Measurements from ENCODE around the gene DIS3L2. TPM values are rescaled to one million over a fixed set of nuclear protein-coding genes. Genes with fewer than 3 reads are reported as not detected.

The DIS3L2 gene
- total RNA-seq, 1 experiment from 2014 or later, result 39.1 TPM

DNA sequence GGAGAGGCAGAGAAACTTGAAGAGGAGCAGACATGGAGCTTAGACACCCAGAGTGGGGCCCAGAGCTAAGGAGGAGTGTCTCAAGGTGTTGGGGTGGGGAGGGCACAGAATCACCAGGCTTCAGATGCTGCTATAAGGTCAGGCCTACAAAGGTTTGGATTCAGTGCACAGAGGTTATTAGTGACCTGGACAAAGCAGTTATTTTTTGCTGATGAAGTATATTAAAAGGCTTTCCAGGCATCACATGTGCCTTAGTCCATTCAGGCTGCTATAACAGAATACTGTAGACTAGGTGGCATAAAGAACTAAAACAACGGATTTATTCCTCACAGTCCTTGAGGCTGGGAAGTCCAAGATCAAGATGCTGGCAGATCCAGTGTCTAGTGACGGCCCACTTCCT, 271.4 kb downstream of the DIS3L2 start:
- Histone ChIP-seq H3K36me3 (ENCODE audit: low read depth) (no peaks in the 10 kb centered on the region), H3K4me2 (no peak overlapping the region), H4K20me1 (ENCODE audit: insufficient read depth) (no peaks in the 10 kb centered on the region), H3K4me1 (replicated peaks; ENCODE audit: insufficient read depth) (peaks cover 39% of the 10 kb centered on the region), H3K27ac (no peak overlapping the region), H3K9me3 (ENCODE audit: insufficient read depth, low read depth) (no peaks in the 10 kb centered on the region), H3K9me2 (ENCODE audit: insufficient read depth) (no peaks in the 10 kb centered on the region), H3K4me3 (no peak overlapping the region), H2AFZ (no peak overlapping the region), H3F3A (ENCODE audit: insufficient read depth, low read depth) (peaks cover 13% of the 10 kb centered on the region), H3K27me3 (ENCODE audit: insufficient read depth, low read depth) (no peaks in the 10 kb centered on the region), H3K79me2 (ENCODE audit: low read depth) (no peaks in the 10 kb centered on the region; the same call in 1 of the 2 replicates)
- POLR2A ChIA-PET (ENCODE audit: unreplicated experiment), result no interaction called here
- intact Hi-C loops (cut with micrococcal nuclease; ENCODE audit: unreplicated experiment), result no loop called here
- no peak for DNase-seq
- BruUV-seq (replicated peaks), result no TSS peak
- CTCF ChIA-PET, result no interaction called here
- TF ChIP-seq, protein P1, sequence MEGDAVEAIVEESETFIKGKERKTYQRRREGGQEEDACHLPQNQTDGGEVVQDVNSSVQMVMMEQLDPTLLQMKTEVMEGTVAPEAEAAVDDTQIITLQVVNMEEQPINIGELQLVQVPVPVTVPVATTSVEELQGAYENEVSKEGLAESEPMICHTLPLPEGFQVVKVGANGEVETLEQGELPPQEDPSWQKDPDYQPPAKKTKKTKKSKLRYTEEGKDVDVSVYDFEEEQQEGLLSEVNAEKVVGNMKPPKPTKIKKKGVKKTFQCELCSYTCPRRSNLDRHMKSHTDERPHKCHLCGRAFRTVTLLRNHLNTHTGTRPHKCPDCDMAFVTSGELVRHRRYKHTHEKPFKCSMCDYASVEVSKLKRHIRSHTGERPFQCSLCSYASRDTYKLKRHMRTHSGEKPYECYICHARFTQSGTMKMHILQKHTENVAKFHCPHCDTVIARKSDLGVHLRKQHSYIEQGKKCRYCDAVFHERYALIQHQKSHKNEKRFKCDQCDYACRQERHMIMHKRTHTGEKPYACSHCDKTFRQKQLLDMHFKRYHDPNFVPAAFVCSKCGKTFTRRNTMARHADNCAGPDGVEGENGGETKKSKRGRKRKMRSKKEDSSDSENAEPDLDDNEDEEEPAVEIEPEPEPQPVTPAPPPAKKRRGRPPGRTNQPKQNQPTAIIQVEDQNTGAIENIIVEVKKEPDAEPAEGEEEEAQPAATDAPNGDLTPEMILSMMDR (conservative IDR thresholded peaks at IDR 0.05), result no peak
- no peak for TF ChIP-seq EZH2 (IDR thresholded peaks at IDR 0.05; ENCODE audit: low read depth)

DNA sequence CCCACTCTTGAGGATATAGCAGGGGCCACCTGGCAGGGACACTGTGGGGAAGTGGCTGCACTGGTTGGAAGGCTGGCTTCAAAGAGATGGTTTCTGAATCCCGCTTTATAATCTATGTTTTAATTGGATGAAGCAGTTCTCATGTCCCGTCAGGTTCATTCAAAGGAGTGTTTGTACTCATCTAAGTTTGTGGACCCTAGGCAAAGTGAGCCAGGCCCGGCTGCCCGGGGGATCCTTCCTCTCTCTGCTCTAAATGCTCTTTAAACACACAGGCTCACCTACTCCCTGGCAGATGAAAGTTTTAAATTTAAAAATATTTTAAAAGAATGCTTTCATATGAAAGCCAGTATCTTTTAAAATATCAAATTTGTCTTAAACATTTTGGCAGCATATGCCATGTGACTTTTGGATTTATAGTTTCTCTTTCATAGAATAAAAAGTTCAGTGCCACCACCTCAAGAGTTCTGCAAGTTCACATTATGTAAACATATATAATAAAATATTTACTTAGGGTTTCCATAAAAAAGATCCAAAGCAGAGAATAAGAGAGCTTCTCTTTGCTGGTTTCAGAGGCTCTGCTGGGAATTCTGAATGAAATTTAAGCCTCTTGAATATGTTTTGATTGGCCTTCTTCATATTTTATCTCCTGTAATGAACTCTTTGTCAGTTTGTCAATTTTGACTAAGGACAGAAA, 273.6 kb downstream of the DIS3L2 start:
- H3F3A ChIP-seq (ENCODE audit: insufficient read depth, low read depth), result peaks cover 28% of the 10 kb centered on the region
- H2AFZ ChIP-seq, result no peak overlapping the region
- H3K79me2 ChIP-seq (ENCODE audit: low read depth), result no peaks in the 10 kb centered on the region; the same call in 1 of the 2 replicates
- H3K4me3 ChIP-seq, result no peak overlapping the region
- H3K4me1 ChIP-seq (replicated peaks; ENCODE audit: insufficient read depth), result peaks cover 59% of the 10 kb centered on the region
- DNase-seq, result no peak
- H3K9me3 ChIP-seq (ENCODE audit: insufficient read depth, low read depth), result no peaks in the 10 kb centered on the region
- no TSS peak for BruUV-seq (replicated peaks)
- POLR2A ChIA-PET (ENCODE audit: unreplicated experiment), result no interaction called here
- no peaks in the 10 kb centered on the region for H3K27me3 ChIP-seq (ENCODE audit: insufficient read depth, low read depth)
- H3K4me2 ChIP-seq, result no peak overlapping the region; the same call in 1 of the 2 replicates
- no peaks in the 10 kb centered on the region for H3K36me3 ChIP-seq (ENCODE audit: low read depth)
- intact Hi-C loops (cut with micrococcal nuclease; ENCODE audit: unreplicated experiment), result no loop called here
- TF ChIP-seq, protein P1 (conservative IDR thresholded peaks at IDR 0.05), result no peak
- TF ChIP-seq EZH2 (IDR thresholded peaks at IDR 0.05; ENCODE audit: low read depth), result no peak
- no peaks in the 10 kb centered on the region for H3K9me2 ChIP-seq (ENCODE audit: insufficient read depth)
- CTCF ChIA-PET, result no interaction called here
- no peak overlapping the region for H3K27ac ChIP-seq
- H4K20me1 ChIP-seq (ENCODE audit: insufficient read depth), result no peaks in the 10 kb centered on the region

DNA sequence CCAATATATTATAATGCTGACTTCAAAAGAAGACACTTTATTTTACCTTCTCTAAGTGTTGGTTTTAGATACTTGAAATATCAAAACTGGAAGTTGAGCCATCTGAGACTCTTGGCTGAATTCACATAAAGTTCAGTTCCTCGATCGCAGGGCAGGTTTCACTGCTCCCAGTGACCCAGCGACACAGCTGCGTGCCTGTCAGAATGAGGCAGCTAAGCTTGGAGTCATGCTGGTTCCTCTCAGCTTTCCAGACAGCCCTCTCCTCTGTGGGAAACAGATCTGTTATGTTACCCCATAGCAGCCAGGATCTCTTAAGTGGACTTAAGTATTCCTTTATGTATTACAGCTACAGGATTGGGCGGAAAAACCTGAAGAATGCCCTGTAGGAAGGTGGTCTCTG, 274.2 kb downstream of the DIS3L2 start:
- H3K27me3 ChIP-seq (ENCODE audit: insufficient read depth, low read depth), result no peaks in the 10 kb centered on the region
- H3K4me3 ChIP-seq, result no peak overlapping the region
- H3K27ac ChIP-seq, result no peak overlapping the region
- peak overlapping the region; percentile 30 for H3K4me2 ChIP-seq
- intact Hi-C loops (cut with micrococcal nuclease; ENCODE audit: unreplicated experiment), result no loop called here
- H3K36me3 ChIP-seq (ENCODE audit: low read depth), result no peaks in the 10 kb centered on the region
- H3K79me2 ChIP-seq (ENCODE audit: low read depth), result no peaks in the 10 kb centered on the region; the same call in 1 of the 2 replicates
- CTCF ChIA-PET, result no interaction called here
- H2AFZ ChIP-seq, result no peak overlapping the region
- H4K20me1 ChIP-seq (ENCODE audit: insufficient read depth), result no peaks in the 10 kb centered on the region
- TF ChIP-seq EZH2 (IDR thresholded peaks at IDR 0.05; ENCODE audit: low read depth), result no peak
- H3K4me1 ChIP-seq (replicated peaks; ENCODE audit: insufficient read depth), result peaks cover 66% of the 10 kb centered on the region
- no TSS peak for BruUV-seq (replicated peaks)
- H3F3A ChIP-seq (ENCODE audit: insufficient read depth, low read depth), result peaks cover 28% of the 10 kb centered on the region
- no peaks in the 10 kb centered on the region for H3K9me2 ChIP-seq (ENCODE audit: insufficient read depth)
- no peak for DNase-seq
- H3K9me3 ChIP-seq (ENCODE audit: insufficient read depth, low read depth), result no peaks in the 10 kb centered on the region
- POLR2A ChIA-PET (ENCODE audit: unreplicated experiment), result no interaction called here
